C4-2B (cell line): ENCODE data around the gene CYP1B1.

Source experiments
- H3K27ac ChIP-seq: fragments of 450-650 bp; 2 replicates; pipeline ENCODE4 v1.5.1; 2017
- ZFX ChIP-seq: fragments of 450-650 bp; IDR thresholded peaks from 2 replicates; pipeline ENCODE4 v1.6.1; 2017
- TF ChIP-seq, protein P1 (sequence below): fragments of 450-650 bp; conservative IDR thresholded peaks from 2 replicates; pipeline ENCODE4 v1.5.1; 2017; ENCODE audit warnings: mild to moderate bottlenecking

CYP1B1 gene

DNA sequence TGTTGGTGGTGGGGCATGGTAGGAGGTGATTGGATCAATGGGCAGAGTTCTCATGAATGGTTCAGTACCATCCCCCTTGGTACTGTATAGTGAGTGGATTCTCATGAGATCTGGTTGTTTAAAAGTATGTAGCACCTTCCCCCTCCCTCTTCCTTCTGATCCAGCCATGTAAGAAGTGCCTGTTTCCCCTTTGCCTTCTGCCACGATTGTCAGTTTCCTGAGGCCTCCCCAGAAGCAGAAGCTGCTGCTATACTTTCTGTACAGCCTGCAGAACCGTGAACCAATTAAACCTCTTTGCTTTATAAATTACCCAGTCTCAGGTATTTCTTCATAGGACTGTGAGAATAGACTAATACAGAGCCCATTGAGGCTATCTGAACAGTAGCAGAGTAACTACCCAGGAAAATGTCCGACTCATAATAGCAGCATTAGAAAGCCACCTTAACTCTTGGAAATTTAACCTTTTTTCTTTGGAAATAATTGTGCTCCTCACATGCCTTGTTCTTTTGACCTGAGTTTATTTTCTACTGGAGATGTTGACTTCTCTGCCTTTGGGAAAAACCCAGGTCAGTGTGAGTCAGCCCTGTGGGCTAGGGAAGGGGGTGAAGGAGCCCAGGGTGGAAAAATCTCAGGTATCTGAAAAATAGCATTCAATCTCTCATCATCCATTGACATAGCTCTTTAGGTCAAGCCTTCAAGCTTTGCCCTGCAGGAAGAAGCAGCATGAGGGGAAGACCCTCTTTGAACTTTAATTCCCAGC is 18.1 kb downstream of the CYP1B1 start:
- H3K27ac ChIP-seq = no peak overlapping the region
- no peak for TF ChIP-seq ZFX
- TF ChIP-seq, protein P1, sequence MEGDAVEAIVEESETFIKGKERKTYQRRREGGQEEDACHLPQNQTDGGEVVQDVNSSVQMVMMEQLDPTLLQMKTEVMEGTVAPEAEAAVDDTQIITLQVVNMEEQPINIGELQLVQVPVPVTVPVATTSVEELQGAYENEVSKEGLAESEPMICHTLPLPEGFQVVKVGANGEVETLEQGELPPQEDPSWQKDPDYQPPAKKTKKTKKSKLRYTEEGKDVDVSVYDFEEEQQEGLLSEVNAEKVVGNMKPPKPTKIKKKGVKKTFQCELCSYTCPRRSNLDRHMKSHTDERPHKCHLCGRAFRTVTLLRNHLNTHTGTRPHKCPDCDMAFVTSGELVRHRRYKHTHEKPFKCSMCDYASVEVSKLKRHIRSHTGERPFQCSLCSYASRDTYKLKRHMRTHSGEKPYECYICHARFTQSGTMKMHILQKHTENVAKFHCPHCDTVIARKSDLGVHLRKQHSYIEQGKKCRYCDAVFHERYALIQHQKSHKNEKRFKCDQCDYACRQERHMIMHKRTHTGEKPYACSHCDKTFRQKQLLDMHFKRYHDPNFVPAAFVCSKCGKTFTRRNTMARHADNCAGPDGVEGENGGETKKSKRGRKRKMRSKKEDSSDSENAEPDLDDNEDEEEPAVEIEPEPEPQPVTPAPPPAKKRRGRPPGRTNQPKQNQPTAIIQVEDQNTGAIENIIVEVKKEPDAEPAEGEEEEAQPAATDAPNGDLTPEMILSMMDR = no peak

DNA sequence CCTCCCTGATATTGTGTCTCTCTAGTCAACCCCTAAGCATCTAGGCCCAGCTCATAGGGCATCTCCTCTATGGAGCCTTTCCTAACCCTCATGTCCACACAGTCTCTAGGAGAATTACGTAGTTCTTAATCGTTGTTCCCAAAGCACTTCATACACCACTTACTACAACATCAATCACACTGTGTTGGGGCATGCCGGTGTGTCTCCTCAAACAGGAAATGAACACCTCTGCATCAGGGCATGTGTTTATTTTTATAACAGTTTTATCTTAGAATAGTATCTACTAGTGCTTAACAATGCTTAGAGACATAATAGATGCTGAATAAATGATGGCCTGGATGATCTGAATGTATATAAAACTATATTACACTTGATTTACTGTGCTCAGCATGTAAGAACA is 19.7 kb downstream of the CYP1B1 start:
- no peak overlapping the region for H3K27ac ChIP-seq
- no peak for TF ChIP-seq ZFX
- TF ChIP-seq, protein P1 = no peak

DNA sequence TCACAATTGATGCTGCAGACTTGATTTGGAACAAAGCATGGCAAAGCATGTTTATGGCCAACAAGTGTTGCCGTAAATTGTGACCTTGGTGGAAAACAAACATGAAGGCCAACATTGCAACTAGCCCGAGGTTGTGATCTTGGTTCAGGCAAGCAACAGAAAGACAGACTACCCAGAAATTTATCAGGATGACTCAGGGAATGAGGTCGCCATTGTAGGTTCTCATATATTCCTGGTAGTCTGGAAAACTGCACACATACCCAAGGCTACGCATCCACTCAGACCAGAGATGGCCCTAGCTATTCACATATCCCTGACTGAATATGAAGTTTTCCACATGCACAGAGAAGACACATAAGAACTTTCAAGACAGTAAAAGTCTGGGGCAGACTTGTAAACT is 30.1 kb downstream of the CYP1B1 start:
- TF ChIP-seq ZFX = no peak
- TF ChIP-seq, protein P1 = no peak
- no peak overlapping the region for H3K27ac ChIP-seq

DNA sequence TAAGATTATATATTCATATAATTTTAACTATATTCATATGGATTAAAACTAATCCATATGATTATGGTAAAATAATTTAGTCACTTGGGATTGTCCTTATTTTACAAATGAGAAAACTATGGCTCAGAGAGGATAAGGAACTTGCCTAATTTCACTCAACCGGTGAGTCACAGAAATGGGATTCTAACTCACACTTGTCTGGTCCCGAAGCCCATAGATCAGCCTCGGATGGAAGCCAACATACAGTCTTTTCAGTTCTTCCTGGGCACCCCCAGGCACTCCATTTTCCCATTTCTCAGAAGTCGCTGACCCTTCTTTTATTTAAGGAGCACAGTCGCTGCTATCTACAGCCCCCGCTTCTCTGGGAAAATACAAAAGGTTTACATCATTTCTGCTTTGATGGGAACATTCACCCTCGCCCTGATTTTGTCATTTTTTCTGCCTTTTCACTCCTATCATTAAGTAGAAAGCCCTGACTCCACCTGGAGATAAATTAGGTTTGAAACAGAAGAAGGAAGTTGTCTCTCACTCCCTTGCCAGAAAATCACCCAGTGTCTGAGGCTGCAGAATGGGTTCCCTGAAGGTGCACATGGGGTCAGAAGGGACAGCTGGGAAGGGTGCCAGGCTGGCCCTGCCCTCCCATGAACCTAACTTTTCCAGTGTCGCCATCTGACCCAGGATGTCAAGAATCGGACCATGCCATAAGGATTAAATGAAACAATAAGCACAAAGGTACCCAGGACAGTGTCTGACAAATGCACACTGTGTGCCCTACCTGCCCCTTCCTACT is 36.6 kb downstream of the CYP1B1 start:
- TF ChIP-seq ZFX = no peak
- TF ChIP-seq, protein P1 = no peak
- H3K27ac ChIP-seq = no peak overlapping the region

DNA sequence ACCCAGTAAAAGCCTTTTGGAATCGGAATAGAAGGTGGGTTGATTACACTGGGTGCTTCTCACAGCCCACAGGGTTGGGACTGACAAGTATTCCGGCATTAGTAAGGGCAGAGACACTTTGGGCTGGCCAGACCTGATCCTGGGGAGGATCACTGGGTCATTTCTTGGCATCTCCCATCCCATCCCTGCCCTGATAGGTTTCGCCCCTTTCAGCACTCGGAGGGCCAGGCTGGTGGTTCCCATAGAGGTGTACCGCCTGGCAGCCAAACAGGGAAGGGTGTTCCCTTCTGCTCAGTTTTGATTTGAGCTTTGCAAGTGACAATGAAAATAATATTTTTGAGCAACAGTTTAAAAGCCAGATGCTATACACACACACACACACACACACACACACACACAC is 37.3 kb downstream of the CYP1B1 start:
- TF ChIP-seq, protein P1 = no peak
- TF ChIP-seq ZFX = no peak
- H3K27ac ChIP-seq = no peak overlapping the region

DNA sequence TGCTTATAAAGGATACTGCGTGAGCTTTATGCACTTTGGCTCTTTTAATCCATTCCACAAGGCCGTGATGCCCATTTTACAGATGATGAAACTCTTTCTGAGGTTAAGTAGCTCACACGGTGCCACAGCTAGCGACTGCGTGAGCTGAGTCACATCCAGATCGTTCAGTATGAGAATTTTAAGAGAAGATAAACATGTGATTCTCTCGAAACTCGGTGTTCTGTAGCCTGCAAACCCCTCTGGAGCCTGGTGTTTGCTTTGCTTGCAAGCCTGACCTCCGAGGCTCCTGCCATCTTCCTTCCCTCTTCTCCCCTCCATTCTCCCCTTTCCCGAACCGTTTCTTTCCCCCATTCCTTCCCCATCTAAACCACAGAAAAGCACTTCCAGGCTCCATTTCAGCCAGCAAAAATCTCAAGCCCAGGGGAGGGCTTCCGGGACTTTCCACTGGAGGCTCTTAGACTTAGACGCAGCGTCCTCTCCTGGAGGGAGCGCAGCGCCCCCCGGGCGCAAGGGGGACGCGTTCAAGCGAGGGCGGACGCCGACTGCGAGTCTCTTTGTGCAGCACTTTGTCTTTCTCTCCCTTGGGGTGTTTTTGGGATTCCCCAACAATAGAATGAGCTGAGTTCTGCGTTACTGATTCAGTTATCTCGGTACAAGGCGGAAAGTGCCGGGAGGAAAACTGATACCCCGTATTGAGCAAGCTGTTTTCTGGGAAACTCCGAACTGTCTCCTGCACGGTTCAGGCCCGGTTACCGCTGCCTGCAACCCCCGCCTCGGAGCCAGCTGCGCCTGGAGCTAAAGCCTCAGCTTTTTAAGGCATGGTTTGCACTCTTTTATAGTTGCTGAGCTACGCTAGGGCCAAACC is 38.0 kb downstream of the CYP1B1 start:
- H3K27ac ChIP-seq = no peak overlapping the region
- no peak for TF ChIP-seq ZFX

DNA sequence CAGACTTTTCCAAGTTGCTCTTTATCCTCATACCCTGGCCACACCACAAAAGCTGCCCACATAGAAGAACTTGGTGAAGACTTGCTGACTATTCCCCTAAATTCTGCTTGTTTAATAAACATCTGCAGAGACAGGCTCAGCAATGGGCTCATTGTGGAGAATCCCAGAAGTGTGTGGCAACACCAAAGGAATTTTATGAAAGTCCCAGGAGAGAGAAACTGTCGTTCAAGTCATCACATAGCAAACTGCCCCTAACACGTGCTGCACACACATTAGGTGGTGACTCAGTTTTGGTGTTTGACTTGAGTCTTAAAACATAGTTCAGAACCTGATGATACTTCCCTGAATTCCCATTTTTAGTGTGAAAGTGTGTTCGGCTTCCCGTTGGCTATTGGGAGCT is 38.6 kb downstream of the CYP1B1 start:
- no peak overlapping the region for H3K27ac ChIP-seq
- TF ChIP-seq, protein P1 = no peak
- no peak for TF ChIP-seq ZFX
